ENCODE results near the gene PAN3.

Gene PAN3

GRCh38 chr13:28306325-28306724 is 168.0 kb downstream of the PAN3 start:
- no peak overlapping the region for H3K4me3 ChIP-seq (ENCODE audit: low read depth, low read length)
- no peak for DNase-seq (ENCODE audit: low read depth)
- TF ChIP-seq, protein P1, sequence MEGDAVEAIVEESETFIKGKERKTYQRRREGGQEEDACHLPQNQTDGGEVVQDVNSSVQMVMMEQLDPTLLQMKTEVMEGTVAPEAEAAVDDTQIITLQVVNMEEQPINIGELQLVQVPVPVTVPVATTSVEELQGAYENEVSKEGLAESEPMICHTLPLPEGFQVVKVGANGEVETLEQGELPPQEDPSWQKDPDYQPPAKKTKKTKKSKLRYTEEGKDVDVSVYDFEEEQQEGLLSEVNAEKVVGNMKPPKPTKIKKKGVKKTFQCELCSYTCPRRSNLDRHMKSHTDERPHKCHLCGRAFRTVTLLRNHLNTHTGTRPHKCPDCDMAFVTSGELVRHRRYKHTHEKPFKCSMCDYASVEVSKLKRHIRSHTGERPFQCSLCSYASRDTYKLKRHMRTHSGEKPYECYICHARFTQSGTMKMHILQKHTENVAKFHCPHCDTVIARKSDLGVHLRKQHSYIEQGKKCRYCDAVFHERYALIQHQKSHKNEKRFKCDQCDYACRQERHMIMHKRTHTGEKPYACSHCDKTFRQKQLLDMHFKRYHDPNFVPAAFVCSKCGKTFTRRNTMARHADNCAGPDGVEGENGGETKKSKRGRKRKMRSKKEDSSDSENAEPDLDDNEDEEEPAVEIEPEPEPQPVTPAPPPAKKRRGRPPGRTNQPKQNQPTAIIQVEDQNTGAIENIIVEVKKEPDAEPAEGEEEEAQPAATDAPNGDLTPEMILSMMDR (IDR thresholded peaks at IDR 0.05; ENCODE audit: insufficient read depth, low read depth, low read length, missing control alignments) = no peak

DNA sequence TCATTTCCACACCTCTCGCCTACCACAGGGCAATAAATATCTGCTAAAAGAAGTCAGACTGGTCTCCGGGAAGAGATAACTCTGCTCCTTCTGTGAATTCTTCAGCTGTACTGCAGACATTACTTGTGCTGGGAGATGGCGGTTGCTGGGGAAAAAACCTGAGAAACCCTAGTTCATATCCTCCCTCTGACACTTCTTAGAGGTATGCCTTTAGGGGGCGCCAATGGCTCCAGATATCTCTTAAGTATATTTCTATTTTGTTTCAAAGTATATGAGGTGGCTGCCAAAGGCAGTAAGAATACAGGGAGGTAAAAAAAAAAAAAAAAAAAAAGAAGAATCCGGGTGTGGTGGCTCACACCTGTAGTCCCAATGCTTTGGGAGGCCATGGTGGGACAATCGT is 175.2 kb downstream of the PAN3 start:
- H3K4me3 ChIP-seq (ENCODE audit: low read depth, low read length) = no peak overlapping the region
- TF ChIP-seq, protein P1 (IDR thresholded peaks at IDR 0.05; ENCODE audit: insufficient read depth, low read depth, low read length, missing control alignments) = no peak
- peak; percentile 41 for DNase-seq (ENCODE audit: low read depth)

DNA sequence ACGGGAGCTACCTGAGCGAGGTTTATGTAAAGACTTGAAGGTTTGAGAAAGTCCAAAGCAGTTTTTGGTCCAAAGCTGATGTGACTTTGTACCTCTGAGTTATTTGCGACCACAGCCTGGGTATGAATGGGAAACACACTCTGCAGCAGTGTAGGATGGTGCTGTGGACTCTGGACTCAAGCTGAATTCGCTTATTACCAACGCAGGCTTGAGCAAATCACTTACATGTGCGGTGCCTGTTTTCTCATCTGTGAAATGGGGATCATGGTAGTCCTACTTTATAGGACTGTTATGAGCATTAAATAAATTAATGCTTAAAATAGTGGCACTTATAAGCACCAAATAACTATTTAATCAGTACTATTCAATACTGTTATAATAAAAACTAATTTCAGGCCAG is 176.5 kb downstream of the PAN3 start:
- H3K4me3 ChIP-seq (ENCODE audit: low read depth, low read length) = no peak overlapping the region
- TF ChIP-seq, protein P1 (IDR thresholded peaks at IDR 0.05; ENCODE audit: insufficient read depth, low read depth, low read length, missing control alignments) = no peak
- DNase-seq (ENCODE audit: low read depth) = no peak

DNA sequence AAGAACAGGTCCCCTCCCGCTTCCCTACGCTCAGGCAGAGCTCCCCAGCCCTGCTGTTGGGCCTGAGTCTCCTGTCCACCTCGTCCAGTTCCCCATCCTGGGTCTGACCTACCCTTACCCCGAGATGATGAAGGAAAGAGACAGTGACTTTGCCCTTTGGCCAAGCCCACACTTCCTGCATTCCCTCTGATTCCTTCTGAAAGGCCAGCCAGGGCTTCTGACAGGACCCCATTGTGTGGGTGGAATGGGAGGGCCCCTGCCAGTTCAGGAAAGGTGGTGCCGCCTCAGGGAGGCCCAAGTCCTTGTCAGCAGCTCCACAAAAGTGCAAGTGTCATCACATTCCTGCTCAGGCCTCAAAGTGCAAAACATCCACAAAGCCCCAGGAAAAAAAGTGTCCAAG is 177.8 kb downstream of the PAN3 start:
- no peak overlapping the region for H3K4me3 ChIP-seq (ENCODE audit: low read depth, low read length)
- DNase-seq (ENCODE audit: low read depth) = no peak
- TF ChIP-seq, protein P1 (IDR thresholded peaks at IDR 0.05; ENCODE audit: insufficient read depth, low read depth, low read length, missing control alignments) = no peak

GRCh38 chr13:28316836-28317235 is 178.5 kb downstream of the PAN3 start:
- no peak for DNase-seq (ENCODE audit: low read depth)
- TF ChIP-seq, protein P1 (IDR thresholded peaks at IDR 0.05; ENCODE audit: insufficient read depth, low read depth, low read length, missing control alignments) = no peak

DNA sequence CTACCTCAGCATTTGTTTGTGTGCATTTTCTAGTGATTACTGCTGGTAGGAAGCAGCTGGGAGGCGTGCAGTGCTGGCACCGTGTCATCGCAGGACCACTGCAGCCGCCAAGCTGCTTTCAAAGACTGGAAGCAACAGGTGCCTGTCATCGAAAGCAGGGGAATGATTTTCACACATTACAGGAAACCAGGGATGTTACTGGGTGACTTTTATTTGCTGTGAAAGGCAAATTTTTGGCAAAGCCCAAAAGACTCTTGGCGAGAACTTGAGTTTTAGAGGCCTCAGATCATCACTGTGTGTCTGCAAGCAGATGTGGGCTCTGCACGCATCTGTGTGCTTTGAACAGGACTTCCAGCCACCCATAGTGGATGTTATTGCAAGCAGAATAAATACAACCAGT is 180.2 kb downstream of the PAN3 start:
- H3K4me3 ChIP-seq (ENCODE audit: low read depth, low read length) = no peak overlapping the region
- TF ChIP-seq, protein P1 (IDR thresholded peaks at IDR 0.05; ENCODE audit: insufficient read depth, low read depth, low read length, missing control alignments) = no peak
- no peak for DNase-seq (ENCODE audit: low read depth)

More at GRCh38 chr13:28316836-28317235, 178.5 kb downstream of the PAN3 start:
- H3K4me3 ChIP-seq (ENCODE audit: low read depth, low read length) = no peak overlapping the region

GRCh38 chr13:28319528-28319927 is 181.2 kb downstream of the PAN3 start:
- H3K4me3 ChIP-seq (ENCODE audit: low read depth, low read length) = no peak overlapping the region
- TF ChIP-seq, protein P1 (IDR thresholded peaks at IDR 0.05; ENCODE audit: insufficient read depth, low read depth, low read length, missing control alignments) = no peak
- DNase-seq (ENCODE audit: low read depth) = no peak
